Measurements from ENCODE around the gene LYPD3. TPM values are rescaled to one million over a fixed set of nuclear protein-coding genes. Genes with fewer than 3 reads are reported as not detected.

The LYPD3 gene
- total and polyA plus RNA-seq, 10 of the 15 experiments (the other 5 are each of a cell fraction or from before 2014, with no cell fraction given), result 0.03 to 0.28 (median 0.12) TPM; not detected in 6

- POLR2A ChIA-PET, result no interaction called here
Observed at GRCh38 chr19:43462383-43462782, 3.0 kb downstream of the LYPD3 start.

More at GRCh38 chr19:43462383-43462782, 3.0 kb downstream of the LYPD3 start:
- H3K4me1 ChIP-seq (ENCODE audit: control insufficient read depth, insufficient read depth, low read length), result peaks cover 8% of the 10 kb centered on the region; the same call in 1 of the 2 replicates
- DNase-seq (ENCODE audit: low read depth, low spot score) (no peak), FAIRE-seq (no peak), ATAC-seq (no peak)
- CTCF ChIA-PET, result interaction anchor here (2.1 to 2.4 kb wide), 3 partner anchors 15 to 57 kb away, joined by 7 to 11 read pairs (median 9); no protein-coding TSS in a partner anchor
- no peaks in the 10 kb centered on the region for H3K9me3 ChIP-seq (replicated peaks; ENCODE audit: control insufficient read depth, insufficient read depth, low read length)
- RAD21 ChIA-PET (ENCODE audit: unreplicated experiment), result interaction anchor here (1.4 kb wide), 1 partner anchor 206 kb away, joined by 4 read pairs; no protein-coding TSS in a partner anchor
- H3K9ac ChIP-seq (ENCODE audit: control insufficient read depth, insufficient read depth, low read length), result no peak overlapping the region
- H3K27ac ChIP-seq (ENCODE audit: control insufficient read depth, insufficient read depth), result no peak overlapping the region
- WGBS (ENCODE audit: insufficient coverage, insufficient replicate concordance, low lambda C conversion rate, missing lambda C conversion rate), result 74% methylated on average over 7 of the region's 7 CpGs
- SMC1A ChIA-PET (ENCODE audit: uncharacterized antibody, unreplicated experiment), result interaction anchor here (1.4 to 2.4 kb wide), 2 partner anchors 15 to 57 kb away, joined by 3 to 10 read pairs; no protein-coding TSS in a partner anchor
- TF ChIP-seq ZNF622 (IDR thresholded peaks at IDR 0.05), result no peak
- no peak for TF ChIP-seq HDAC6 (IDR thresholded peaks at IDR 0.05; ENCODE audit: unreplicated experiment)
- TF ChIP-seq CBX5 (IDR thresholded peaks at IDR 0.05; ENCODE audit: low read depth), result no peak
- TF ChIP-seq ZNF217 (IDR thresholded peaks at IDR 0.05), result no peak
- TF ChIP-seq, protein P1, sequence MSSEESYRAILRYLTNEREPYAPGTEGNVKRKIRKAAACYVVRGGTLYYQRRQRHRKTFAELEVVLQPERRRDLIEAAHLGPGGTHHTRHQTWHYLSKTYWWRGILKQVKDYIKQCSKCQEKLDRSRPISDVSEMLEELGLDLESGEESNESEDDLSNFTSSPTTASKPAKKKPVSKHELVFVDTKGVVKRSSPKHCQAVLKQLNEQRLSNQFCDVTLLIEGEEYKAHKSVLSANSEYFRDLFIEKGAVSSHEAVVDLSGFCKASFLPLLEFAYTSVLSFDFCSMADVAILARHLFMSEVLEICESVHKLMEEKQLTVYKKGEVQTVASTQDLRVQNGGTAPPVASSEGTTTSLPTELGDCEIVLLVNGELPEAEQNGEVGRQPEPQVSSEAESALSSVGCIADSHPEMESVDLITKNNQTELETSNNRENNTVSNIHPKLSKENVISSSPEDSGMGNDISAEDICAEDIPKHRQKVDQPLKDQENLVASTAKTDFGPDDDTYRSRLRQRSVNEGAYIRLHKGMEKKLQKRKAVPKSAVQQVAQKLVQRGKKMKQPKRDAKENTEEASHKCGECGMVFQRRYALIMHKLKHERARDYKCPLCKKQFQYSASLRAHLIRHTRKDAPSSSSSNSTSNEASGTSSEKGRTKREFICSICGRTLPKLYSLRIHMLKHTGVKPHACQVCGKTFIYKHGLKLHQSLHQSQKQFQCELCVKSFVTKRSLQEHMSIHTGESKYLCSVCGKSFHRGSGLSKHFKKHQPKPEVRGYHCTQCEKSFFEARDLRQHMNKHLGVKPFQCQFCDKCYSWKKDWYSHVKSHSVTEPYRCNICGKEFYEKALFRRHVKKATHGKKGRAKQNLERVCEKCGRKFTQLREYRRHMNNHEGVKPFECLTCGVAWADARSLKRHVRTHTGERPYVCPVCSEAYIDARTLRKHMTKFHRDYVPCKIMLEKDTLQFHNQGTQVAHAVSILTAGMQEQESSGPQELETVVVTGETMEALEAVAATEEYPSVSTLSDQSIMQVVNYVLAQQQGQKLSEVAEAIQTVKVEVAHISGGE (CRISPR knock-in tag; IDR thresholded peaks at IDR 0.05), result no peak
- TF ChIP-seq FOXM1 (IDR thresholded peaks at IDR 0.05; ENCODE audit: low read depth, low read length), result no peak
- TF ChIP-seq HDAC2 (IDR thresholded peaks at IDR 0.05), result no peak
- no peaks in the 10 kb centered on the region for H3K36me3 ChIP-seq (ENCODE audit: control insufficient read depth in 2 of 2, insufficient read depth in 2 of 2, low read length in 1 of 2)
- H3K4me3 ChIP-seq, result no peak overlapping the region
- no peak overlapping the region for H3K4me2 ChIP-seq (ENCODE audit: control insufficient read depth, insufficient read depth)
- in situ Hi-C loops (cut with MboI) (no loop called here), intact Hi-C loops (cut with micrococcal nuclease; ENCODE audit: unreplicated experiment) (loop anchor here (5.0 kb wide), 1 partner anchor 40 kb away; the partner anchor contains the start of gene PHLDB3)
- H4K20me1 ChIP-seq (ENCODE audit: control insufficient read depth, insufficient read depth), result no peaks in the 10 kb centered on the region
- H3K27me3 ChIP-seq (replicated peaks in 1 of 2; ENCODE audit: control insufficient read depth in 2 of 2, insufficient read depth in 2 of 2, low read length in 1 of 2), result no peaks in the 10 kb centered on the region
- no peak overlapping the region for H2AFZ ChIP-seq (ENCODE audit: control insufficient read depth, low read depth, low read length)
- no TSS peak for BruUV-seq (replicated peaks)
- H3K79me2 ChIP-seq (ENCODE audit: control insufficient read depth, insufficient read depth, low read length), result no peaks in the 10 kb centered on the region

Data from GM12878 (cell line).